GM21447 (cell line): ENCODE measurements around the gene SRP14.

Experiments used
- ATAC-seq: cut with Tn5 transposase; IDR thresholded peaks from one replicate; pipeline ENCODE4 v1.9.1; 2021; ENCODE audit not compliant: unreplicated experiment

SRP14 gene

GRCh38 chr15:39990706-39991105 lies 48.3 kb downstream of the SRP14 start:
- no peak for ATAC-seq

- ATAC-seq, result no peak
Measured at GRCh38 chr15:39987821-39988220, 51.2 kb downstream of the SRP14 start.
